Measurements from ENCODE around the gene MYO10.

The MYO10 gene

DNA sequence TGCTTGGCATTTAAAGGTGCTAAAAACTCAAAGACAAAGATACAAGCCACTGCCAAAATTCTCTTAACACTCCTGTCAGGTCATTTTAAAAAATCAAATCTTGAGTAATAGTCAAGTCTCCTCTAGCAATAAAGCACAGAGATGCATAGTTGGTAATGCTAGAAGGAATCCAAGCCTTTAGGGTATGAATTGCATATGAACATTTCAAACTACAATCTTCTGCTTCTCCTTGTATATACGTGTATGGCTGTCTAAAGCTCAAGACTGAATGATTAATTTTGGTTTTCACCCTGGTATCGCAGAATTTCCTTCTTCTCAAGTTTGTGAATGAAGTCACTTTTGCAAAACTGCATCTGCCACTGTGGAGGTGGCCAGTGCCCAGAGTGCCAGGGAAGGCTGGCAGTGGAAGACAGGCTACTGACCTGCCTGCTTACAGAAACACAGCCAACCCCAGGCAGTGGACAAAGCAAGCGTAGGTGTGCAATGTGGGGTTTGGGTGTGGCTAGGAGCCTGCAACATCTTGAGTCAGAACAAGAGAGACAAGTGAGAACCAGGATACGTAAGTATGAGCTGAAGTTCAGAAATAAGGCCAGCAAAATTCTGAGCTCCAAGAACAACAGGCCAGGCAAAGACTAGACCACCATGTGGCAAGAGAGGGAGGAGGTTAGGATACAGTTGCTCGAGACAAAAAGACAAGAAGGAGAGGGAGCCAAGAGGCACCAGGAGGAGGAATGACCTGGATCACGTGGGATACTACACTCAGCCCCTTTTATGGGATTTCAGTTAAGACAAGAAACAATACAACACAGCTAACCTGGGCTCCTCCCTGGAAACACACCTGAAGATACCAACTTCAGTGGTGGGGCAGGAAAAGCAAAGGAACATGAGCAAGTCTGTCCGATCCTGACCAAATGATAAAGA lies 22.6 kb downstream of the MYO10 start:
- in situ Hi-C loops (cut with HindIII; ENCODE audit: low sequenced_read_pairs) = no loop called here
- TF ChIP-seq, protein P1, sequence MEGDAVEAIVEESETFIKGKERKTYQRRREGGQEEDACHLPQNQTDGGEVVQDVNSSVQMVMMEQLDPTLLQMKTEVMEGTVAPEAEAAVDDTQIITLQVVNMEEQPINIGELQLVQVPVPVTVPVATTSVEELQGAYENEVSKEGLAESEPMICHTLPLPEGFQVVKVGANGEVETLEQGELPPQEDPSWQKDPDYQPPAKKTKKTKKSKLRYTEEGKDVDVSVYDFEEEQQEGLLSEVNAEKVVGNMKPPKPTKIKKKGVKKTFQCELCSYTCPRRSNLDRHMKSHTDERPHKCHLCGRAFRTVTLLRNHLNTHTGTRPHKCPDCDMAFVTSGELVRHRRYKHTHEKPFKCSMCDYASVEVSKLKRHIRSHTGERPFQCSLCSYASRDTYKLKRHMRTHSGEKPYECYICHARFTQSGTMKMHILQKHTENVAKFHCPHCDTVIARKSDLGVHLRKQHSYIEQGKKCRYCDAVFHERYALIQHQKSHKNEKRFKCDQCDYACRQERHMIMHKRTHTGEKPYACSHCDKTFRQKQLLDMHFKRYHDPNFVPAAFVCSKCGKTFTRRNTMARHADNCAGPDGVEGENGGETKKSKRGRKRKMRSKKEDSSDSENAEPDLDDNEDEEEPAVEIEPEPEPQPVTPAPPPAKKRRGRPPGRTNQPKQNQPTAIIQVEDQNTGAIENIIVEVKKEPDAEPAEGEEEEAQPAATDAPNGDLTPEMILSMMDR (IDR thresholded peaks at IDR 0.05; ENCODE audit: low read depth, low read length) = no peak
- H3K4me3 ChIP-seq (ENCODE audit: low read depth, low read length) = no peak overlapping the region
- DNase-seq (ENCODE audit: low read depth, low spot score) = no peak

DNA sequence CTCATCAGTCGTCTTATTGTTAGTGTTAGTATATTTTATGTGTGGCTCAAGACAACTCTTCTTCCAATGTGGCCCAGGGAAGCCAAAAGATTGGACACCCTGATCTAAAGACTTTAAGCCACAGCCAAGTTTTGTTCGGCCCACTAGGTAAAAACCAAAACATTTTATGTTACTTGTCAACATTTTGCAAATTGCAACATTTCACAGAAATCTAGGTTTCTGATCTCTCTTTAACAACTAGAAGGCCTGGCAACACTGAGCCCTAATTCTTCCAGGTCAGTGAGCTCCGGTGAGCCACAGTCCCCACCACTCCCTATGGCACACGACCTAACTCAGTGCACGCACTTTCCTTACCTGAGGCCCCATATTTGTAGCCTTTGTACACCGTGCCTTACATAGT lies 24.0 kb downstream of the MYO10 start:
- TF ChIP-seq, protein P1 (IDR thresholded peaks at IDR 0.05; ENCODE audit: low read depth, low read length) = no peak
- DNase-seq (ENCODE audit: low read depth, low spot score) = no peak
- in situ Hi-C loops (cut with HindIII; ENCODE audit: low sequenced_read_pairs) = no loop called here

DNA sequence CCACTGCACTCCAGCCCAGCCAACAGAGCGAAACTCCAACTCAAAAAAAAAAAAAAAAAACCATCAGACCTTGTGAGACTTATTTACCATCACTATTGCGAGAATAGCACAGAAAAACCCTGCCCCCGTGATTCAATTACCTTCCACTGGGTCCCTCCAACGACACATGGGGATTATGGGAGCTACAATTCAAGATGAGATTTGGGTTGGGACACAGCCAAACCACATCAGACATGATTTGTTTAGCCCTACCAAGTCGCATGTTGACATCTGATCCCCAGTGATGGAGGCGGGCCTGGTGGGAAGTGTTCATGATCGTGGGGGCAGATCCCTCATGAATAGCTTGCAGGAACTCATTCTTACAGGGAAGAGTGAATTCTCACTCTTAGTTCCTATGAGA lies 26.6 kb downstream of the MYO10 start:
- H3K4me3 ChIP-seq (ENCODE audit: low read depth, low read length) = no peak overlapping the region
- TF ChIP-seq, protein P1 (IDR thresholded peaks at IDR 0.05; ENCODE audit: low read depth, low read length) = no peak
- DNase-seq (ENCODE audit: low read depth, low spot score) = peak; percentile 63
- in situ Hi-C loops (cut with HindIII; ENCODE audit: low sequenced_read_pairs) = no loop called here

More for the DNA sequence above, 24.0 kb downstream of the MYO10 start:
- H3K4me3 ChIP-seq (ENCODE audit: low read depth, low read length) = no peak overlapping the region

DNA sequence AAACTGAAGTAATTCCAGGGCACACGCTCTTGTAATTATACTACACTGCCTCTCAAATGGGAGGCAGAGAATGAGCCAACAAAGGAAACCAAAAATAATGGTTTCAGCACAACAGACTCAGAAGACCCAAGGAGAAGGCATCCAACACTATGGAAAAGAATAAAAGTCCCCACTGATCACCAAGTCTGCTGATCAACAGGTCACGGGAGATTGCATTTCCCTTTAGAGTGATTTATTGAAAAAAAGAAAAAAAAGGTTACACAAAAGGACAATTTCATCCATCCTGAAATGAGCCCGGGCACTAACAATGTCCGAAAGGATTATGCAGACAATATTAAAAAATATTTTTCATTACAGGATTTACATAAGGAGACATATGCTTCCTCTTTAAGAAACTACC lies 28.8 kb downstream of the MYO10 start:
- H3K4me3 ChIP-seq (ENCODE audit: low read depth, low read length) = no peak overlapping the region
- in situ Hi-C loops (cut with HindIII; ENCODE audit: low sequenced_read_pairs) = no loop called here
- no peak for DNase-seq (ENCODE audit: low read depth, low spot score)
- TF ChIP-seq, protein P1 (IDR thresholded peaks at IDR 0.05; ENCODE audit: low read depth, low read length) = no peak

DNA sequence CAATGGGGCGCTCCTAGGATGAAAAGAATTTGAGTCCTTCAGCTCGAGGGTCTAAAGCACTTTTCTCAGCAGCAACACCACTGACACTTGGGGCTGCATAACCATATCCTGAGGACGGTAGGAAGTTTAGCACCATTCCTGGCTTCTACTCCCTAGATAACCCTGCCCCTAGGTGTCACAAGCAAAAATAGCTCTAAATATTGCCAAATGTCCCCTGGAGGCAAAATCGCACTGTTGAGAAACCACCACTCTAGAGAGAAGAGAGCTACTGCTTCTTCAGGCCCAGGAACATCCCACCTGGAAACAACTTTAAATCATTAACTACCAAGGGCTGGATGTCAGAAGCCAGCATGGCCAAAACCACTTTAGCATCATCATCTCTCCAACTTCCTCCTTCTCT lies 29.8 kb downstream of the MYO10 start:
- DNase-seq (ENCODE audit: low read depth, low spot score) = no peak
- TF ChIP-seq, protein P1 (IDR thresholded peaks at IDR 0.05; ENCODE audit: low read depth, low read length) = no peak
- no peak overlapping the region for H3K4me3 ChIP-seq (ENCODE audit: low read depth, low read length)
- in situ Hi-C loops (cut with HindIII; ENCODE audit: low sequenced_read_pairs) = no loop called here

DNA sequence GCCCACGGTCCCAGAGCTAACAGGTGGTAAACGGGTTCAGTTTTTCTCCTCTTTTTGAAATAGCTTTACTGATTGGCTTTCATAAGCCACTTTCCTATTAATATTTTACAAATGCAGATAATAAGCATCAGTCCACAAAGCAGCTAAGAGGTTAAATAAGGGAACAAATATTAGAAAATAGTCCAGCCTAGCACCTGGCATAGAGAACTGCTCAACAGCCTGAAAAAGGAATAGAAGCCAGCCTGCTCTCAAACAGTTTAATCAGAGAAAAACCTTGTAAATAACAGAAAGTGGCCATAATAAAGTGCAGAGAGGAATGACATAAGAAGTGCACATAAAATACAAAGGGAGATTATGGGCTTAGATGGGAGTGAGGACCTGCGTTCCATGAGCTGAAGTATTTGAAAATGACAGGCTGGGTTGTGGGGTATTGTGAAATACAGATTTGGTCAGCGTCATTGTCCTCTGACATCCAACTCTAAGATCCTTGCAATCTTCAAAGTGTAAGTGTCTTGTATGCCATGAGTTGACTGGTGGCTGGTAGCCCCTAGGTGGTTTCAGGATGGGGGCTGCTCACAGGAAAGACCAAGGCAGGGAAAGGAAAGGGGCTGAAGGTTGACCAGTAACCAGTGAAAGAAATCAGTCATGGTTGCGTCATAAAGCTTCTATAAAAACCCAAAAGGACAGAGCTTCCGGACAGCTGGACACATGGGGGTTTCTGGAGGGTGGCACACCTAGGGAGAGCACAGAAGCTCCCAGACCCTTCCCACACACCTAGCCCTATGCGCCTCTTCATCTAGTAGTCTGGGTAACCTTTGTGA lies 32.4 kb downstream of the MYO10 start:
- no peak overlapping the region for H3K4me3 ChIP-seq (ENCODE audit: low read depth, low read length)
- TF ChIP-seq, protein P1 (IDR thresholded peaks at IDR 0.05; ENCODE audit: low read depth, low read length) = no peak
- DNase-seq (ENCODE audit: low read depth, low spot score) = no peak
- in situ Hi-C loops (cut with HindIII; ENCODE audit: low sequenced_read_pairs) = no loop called here
